Activated CD4-positive, CD25-positive, alpha-beta regulatory T cell (primary cell): ENCODE data around the gene AP5Z1.

Source experiments
- DNase-seq, 4 experiments: peaks; one replicate each; lab custom pipeline; 2025; lab: John Stamatoyannopoulos, UW

The AP5Z1 gene

GRCh38 chr7:4840079-4840501, 64.7 kb downstream of the AP5Z1 start:
- DNase-seq, result no peak
